Breast epithelium (tissue), 4 donors: ENCODE measurements around the gene NUP107. TPM values are rescaled to one million over a fixed set of nuclear protein-coding genes. Genes with fewer than 3 reads are reported as not detected.

Source experiments
- DNase-seq, 2 donors: peaks; one replicate each; pipeline ENCODE4 v3.0.0-alpha.2; 2019; ENCODE audit warnings: low spot score in 2 of 2
- H3K27ac ChIP-seq, 2 donors: fragments of 200-600 bp; sonication (generic) in 1 of 2; one replicate each; pipeline ENCODE4 v1.5.1; 2016 to 2019; ENCODE audit warnings: mild to moderate bottlenecking in 1 of 2
- H3K27me3 ChIP-seq, 2 donors: fragments of 200-600 bp; sonication (generic) in 1 of 2; one replicate each; pipeline versions ENCODE4 v1.5.1 to v1.6.0; 2017 to 2019; ENCODE audit warnings: control low read depth in 1 of 2, mild to moderate bottlenecking in 1 of 2
- H3K36me3 ChIP-seq: fragments of 200-600 bp; one replicate; pipeline ENCODE4 v1.5.1; 2019
- H3K4me1 ChIP-seq, 2 donors: fragments of 200-600 bp; sonication (generic); one replicate each; pipeline ENCODE4 v1.5.1; 2016 to 2019; ENCODE audit warnings: control low read depth in 1 of 2
- H3K4me3 ChIP-seq, 3 donors: fragments of 200-600 bp; sonication (generic); 1 replicate in 2 of 3; 2 replicates in 1 of 3; pipeline ENCODE4 v1.5.1; 2016 to 2019; ENCODE audit warnings: mild to moderate bottlenecking in 3 of 3, moderate library complexity in 2 of 3
- H3K9me3 ChIP-seq, 2 donors: fragments of 200-600 bp; sonication (generic) in 1 of 2; one replicate each; pipeline ENCODE4 v1.5.1; 2016 to 2019; ENCODE audit warnings: control low read depth in 1 of 2
- CTCF ChIP-seq, 3 donors: fragments of 450-650 bp; IDR thresholded peaks; one replicate each; pipeline ENCODE4 v1.5.1; 2016 to 2017; ENCODE audit warnings: antibody characterized with exemption in 3 of 3, mild to moderate bottlenecking in 3 of 3, moderate library complexity in 3 of 3
- POLR2A ChIP-seq: fragments of 450-650 bp; IDR thresholded peaks from one replicate; pipeline ENCODE4 v1.6.1; 2016; ENCODE audit warnings: antibody characterized with exemption, mild to moderate bottlenecking, moderate library complexity
- POLR2AphosphoS5 ChIP-seq, 3 donors: sonication (generic); formaldehyde crosslinking; IDR thresholded peaks; one replicate each; pipeline ENCODE4 v1.6.1; 2017; ENCODE audit warnings: antibody characterized with exemption in 3 of 3
- intact Hi-C: fragments of 100-400 bp; cut with DNase I; formaldehyde crosslinking; loops from one replicate; pipeline ENCODE4 v1.15.1; 2023; ENCODE audit warnings: low total_unique reads
- total RNA-seq, 3 donors: library from RNA; depleted of rRNA; stranded (reverse); fragments of >200 nt; gene quantifications; one replicate each; pipeline ENCODE4 v1.1.0, GENCODE V29; 2016

Gene NUP107
- total RNA-seq, 3 donors from 2014 or later = 44.6 to 62.6 (median 58.7) TPM

- no peaks in the 10 kb centered on the region for H3K9me3 ChIP-seq
- H3K36me3 ChIP-seq = no peaks in the 10 kb centered on the region
- H3K27me3 ChIP-seq = no peaks in the 10 kb centered on the region
- H3K4me1 ChIP-seq = no peaks in the 10 kb centered on the region
- DNase-seq = no peak
- H3K27ac ChIP-seq = no peak overlapping the region
- TF ChIP-seq POLR2AphosphoS5 (IDR thresholded peaks at IDR 0.05) (no peak), CTCF (IDR thresholded peaks at IDR 0.05) (no peak), POLR2A (no peak)
- H3K4me3 ChIP-seq = no peak overlapping the region
- intact Hi-C loops = loop anchor here (2.0 kb wide), 1 partner anchor 27 kb away; no protein-coding TSS in a partner anchor
These were observed 53.1 kb downstream of the NUP107 start for GRCh38 chr12:68739891-68740290.

GRCh38 chr12:68743356-68743755, 56.6 kb downstream of the NUP107 start:
- TF ChIP-seq CTCF (IDR thresholded peaks at IDR 0.05) (no peak), POLR2AphosphoS5 (IDR thresholded peaks at IDR 0.05) (no peak), POLR2A (no peak)
- intact Hi-C loops = no loop called here
- H3K9me3 ChIP-seq = no peaks in the 10 kb centered on the region
- H3K27ac ChIP-seq = no peak overlapping the region
- DNase-seq = no peak
- no peaks in the 10 kb centered on the region for H3K27me3 ChIP-seq
- no peaks in the 10 kb centered on the region for H3K4me1 ChIP-seq
- H3K36me3 ChIP-seq = no peaks in the 10 kb centered on the region
- H3K4me3 ChIP-seq = no peak overlapping the region

GRCh38 chr12:68745376-68745903, 58.7 kb downstream of the NUP107 start:
- H3K4me1 ChIP-seq = no peaks in the 10 kb centered on the region
- intact Hi-C loops = no loop called here
- no peaks in the 10 kb centered on the region for H3K27me3 ChIP-seq
- peak overlapping the region; percentile 79 to 87 for H3K27ac ChIP-seq
- H3K36me3 ChIP-seq = no peaks in the 10 kb centered on the region
- no peaks in the 10 kb centered on the region for H3K9me3 ChIP-seq
- H3K4me3 ChIP-seq = peak overlapping the region; percentile 68 to 84 (median 71)
- DNase-seq = no peak
- TF ChIP-seq POLR2AphosphoS5 (IDR thresholded peaks at IDR 0.05) = no peak
- no peak for TF ChIP-seq POLR2A
- no peak for TF ChIP-seq CTCF (IDR thresholded peaks at IDR 0.05)

- intact Hi-C loops = no loop called here
- TF ChIP-seq POLR2AphosphoS5 (IDR thresholded peaks at IDR 0.05) (peak; percentile 33 to 53 (median 51)), POLR2A (no peak), CTCF (IDR thresholded peaks at IDR 0.05) (no peak)
- H3K9me3 ChIP-seq = no peaks in the 10 kb centered on the region
- peak within 1 kb of the TSS; percentile 68 to 84 (median 71) for H3K4me3 ChIP-seq
- peak; percentile 85 to 89 for DNase-seq
- no peaks in the 10 kb centered on the region for H3K27me3 ChIP-seq
- H3K27ac ChIP-seq = peak within 1 kb of the TSS; percentile 79 to 87
- no peaks in the 10 kb centered on the region for H3K36me3 ChIP-seq
- no peaks in the 10 kb centered on the region for H3K4me1 ChIP-seq
These were observed 59.3 kb downstream of the NUP107 start, which contains the start of gene SLC35E3 for GRCh38 chr12:68745904-68746571. TSS of gene SLC35E3 (plus strand) at chr12:68746176. CDS start at chr12:68746378, 202 bp downstream.

GRCh38 chr12:68746572-68747180, 59.9 kb downstream of the NUP107 start:
- DNase-seq = peak in 1 of 2 donors; percentile 56
- no peaks in the 10 kb centered on the region for H3K36me3 ChIP-seq
- peak overlapping the region; percentile 79 to 87 for H3K27ac ChIP-seq
- H3K4me1 ChIP-seq = no peaks in the 10 kb centered on the region
- H3K27me3 ChIP-seq = no peaks in the 10 kb centered on the region
- intact Hi-C loops = no loop called here
- H3K9me3 ChIP-seq = no peaks in the 10 kb centered on the region
- no peak for TF ChIP-seq CTCF (IDR thresholded peaks at IDR 0.05)
- TF ChIP-seq POLR2AphosphoS5 (IDR thresholded peaks at IDR 0.05) = no peak
- H3K4me3 ChIP-seq = peak overlapping the region; percentile 68 to 84 (median 71)
